Activated CD4-positive, alpha-beta T cell treated with anti-CD3 and anti-CD28 coated beads, Interleukin-2, amount 50 U/mL, for 16 hours (primary cell): Measurements from ENCODE around the gene ITGAE.
"Not testable (repeated sequence)": the region's sequence is repeated elsewhere in the genome, so short reads cannot be mapped to it uniquely, and the experiment has no call there.

Experiments
- DNase-seq: peaks from one replicate; pipeline ENCODE4 v3.0.0-alpha.2; 2020

Gene ITGAE

DNA sequence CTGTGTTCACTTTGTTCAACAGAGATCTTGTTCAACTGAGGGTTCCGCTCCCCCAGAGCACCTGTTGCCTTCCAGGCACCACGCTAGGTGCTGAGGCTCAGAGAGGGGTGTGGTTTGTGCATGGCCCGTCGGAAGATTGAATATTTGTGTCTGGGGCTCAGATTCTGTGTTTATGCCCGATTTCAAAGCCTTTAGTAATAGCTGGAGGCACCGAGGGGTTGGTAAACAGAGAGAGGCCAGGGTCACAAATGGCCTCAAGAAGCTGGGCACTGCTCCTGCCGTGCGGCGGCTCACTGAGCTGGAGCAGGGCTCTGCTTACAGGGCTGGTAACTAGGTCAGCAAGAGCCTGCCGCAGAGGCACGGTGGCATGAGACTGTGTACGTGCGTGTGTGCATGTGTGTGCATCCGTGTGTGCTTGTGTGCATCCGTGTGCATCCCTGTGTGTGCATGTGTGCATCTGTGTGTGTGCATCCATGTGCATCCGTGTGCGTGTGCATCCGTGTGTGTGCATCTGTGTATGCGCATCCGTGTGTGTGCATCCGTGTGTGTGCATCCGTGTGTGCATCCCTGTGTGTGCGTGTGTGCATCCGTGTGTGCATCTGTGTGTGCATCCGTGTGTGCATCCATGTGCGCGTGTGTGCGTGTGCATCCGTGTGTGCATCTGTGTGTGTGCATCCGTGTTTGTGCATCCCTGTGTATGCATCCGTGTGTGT, 5.4 kb downstream of the ITGAE start:
- no peak for DNase-seq

DNA sequence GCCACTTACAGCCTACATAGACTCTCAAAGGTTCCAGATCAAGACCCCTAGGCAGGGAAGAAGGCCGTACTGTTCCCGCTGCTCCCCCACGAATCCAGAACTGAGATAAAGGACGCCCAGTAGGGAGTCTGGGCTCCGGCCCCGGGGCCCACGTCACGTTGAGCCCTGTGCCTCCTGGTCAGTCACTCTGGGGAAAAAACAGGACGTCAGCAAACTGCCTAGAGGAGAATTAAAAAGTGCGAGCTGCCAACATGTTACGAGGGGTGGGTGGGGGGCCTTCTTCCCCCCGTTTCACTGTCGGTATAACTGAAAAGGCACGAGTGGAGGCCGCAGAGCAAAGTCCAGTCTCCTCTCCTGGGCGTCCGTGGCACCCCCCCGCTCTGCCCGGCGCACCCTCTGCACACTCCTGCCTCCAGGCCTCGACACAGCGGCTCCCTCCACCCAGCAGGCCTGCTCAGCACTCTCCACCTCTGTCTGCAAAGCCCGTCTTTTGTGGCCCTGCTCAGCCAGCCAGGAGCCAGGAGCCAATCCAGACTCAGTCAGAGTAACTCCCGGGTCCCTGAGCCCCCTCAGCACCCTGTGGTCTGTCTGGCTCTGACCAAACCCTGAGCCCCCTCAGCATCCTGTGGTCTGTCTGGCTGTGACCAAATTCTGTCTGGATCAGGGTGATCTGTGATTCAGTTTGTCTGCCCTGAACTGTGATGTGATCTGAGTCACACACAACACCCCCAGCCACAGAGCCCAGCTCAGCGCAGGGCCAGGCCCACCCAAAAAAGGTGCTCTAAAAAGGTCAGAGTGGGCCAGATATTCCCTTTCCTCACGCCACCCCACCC, 6.2 kb downstream of the ITGAE start:
- peak; percentile 73 for DNase-seq

DNA sequence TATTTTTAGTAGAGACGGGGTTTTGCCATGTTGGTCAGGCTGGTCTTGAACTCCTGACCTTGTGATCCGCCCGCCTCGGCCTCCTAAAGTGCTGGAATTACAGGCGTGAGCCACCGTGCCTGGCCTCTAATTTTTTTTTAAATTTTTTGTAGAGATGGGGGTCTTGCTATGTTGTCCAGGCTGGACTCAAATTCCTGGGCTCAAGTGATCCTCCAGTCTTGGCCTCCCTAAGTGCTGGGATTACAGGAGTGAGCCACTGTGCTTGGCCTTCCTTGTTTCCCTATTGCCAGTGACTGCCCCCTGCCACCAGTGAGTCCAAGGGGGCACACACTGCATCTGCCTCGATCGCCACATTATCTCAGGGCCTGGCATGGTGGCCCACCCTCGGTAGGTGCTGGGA, 6.8 kb downstream of the ITGAE start:
- DNase-seq: not testable (repeated sequence)

DNA sequence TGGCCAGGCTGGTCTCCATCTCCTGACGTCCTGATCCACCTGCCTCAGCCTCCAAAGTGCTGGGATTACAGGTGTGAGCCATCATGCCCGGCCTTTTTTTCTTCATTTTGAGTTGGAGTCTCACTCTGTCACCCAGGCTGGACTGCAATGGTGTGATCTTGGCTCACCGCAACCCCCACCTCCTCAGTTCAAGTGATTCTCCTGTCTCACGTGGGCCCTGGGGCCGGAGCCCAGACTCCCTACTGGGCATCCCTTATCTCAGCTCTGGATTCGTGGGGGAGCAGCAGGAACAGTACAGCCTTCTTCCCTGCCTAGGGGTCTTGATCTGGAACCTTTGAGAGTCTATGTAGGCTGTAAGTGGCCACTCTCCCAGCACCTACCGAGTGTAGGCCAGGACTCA, 7.7 kb downstream of the ITGAE start:
- DNase-seq: not testable (repeated sequence)

DNA sequence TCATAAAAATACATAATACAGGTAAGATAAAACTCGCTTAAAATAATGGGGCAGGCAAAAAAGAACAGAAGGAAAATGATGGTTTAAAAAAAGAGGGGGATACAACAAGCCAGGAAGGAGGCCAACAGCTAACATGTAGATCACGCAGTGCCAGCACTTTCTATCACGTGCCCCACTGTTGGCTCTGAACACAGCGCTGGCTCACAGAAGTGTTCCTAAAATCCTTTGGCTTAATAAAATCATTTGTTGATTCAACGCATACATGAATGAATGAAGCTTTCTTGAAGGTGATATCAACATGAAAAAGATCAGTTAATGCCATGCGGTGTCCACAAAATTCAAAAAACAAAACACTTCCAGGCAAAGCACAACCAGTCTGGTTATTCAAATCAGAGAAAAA, 8.5 kb downstream of the ITGAE start:
- DNase-seq: no peak

DNA sequence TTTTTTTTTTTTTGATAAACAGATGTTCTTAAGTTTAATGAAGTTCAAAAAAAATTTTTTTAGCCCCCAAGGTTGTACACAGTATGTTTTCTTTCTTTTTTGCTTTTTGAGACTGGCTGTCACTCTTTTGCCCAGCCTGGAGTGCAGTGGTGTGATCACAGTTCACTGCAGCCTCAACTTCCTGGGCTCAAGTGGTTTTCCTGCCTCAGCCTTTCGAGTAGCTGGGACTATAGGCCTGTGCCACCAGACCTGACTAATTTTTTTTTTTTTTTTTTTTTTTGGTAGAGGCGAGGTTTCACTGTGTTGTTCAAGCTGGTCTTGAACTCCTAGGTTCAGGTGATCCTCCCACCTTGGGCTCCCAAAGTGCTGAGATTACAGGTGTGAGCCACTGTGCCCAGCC, 12.8 kb downstream of the ITGAE start:
- DNase-seq: peak; percentile 70

DNA sequence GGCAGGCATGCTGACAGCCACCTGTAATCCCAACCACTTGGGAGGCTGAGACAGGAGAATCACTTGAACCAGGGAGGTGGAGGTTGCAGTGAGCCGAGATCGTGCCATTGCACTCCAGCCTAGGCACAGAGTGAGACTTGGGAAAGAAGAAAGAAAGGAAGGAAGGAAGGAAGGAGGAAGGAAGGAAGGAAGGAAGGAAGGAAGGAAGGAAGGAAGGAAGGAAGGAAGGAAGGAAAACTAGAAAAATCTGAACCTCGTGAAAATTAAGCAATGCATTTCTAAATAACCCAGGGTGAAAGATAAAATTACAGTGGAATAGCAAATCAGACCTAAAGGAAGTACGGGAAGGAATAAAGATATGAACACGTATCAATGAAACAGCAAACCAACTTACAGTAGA, 15.7 kb downstream of the ITGAE start:
- DNase-seq: not testable (repeated sequence)

DNA sequence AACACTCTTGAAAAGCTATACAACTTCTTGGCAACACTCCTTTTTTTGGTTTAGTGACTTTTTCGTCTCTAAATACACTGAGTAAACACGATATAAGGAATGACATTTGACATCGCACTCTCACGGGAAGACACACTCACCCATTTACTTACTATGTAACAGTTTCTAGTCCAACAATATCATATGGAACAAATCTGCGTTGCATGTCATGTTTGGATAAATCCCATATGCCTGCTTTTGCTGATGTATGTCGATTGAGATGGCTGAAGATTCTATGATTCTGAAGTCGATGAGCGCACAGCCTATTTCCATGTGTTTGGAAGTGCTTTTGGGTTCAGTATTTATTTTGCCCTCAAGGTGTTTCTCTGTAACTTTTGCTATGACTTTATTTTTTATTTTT, 18.2 kb downstream of the ITGAE start:
- DNase-seq: no peak

DNA sequence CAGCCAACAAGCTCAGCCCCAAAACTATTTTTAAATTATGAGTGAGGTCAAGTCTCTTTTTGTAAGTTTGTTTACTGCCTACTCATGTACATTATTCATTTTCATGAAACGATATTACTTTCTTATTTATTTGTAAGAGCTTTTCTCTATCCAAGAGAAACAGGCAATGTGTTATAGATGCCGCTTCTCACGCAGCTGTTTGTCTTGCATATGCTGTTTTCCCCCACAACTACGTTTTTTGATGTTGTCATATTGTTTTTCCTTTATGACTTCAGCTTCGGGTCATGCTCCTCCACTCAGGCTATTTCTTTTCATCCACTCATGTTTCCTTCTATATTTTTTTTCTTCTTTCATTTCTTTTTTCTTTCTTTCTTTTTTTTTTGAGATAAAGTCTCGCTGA, 20.0 kb downstream of the ITGAE start:
- no peak for DNase-seq

DNA sequence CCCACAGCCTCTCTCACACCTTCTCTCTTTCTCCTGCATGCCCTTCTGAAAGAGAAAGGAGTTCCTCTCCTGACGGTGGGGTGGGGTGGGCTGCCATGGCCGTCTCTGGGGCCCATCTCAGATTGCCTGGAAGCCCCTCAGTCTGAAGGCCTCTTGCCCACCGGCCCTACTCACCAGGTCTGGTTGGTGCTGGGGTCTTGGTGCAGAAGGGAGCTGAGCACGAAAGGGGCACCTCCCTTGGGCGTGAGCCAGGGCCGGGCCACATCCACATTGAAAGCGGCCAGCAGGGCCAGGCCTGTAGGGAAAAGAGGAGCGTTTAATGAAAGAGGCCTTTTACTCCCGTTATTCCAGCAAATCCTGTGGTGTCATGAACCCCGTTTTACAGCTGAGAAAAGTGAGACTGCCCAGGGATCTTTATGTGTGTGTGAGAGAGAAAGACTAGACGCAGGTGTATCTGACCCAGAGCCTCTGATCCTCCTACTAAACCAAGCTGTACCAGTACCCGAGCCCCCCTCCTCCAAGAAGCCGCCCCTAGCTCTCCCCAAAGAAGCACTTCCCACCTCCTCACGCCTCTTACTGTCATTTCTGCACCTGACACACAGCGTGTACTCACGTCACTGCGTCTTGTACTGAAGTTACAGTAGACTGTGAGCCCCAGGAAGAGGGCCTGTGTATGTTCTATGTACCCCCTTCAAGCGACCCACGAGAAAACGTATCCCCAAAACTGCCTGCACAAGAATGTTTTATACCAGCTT, 23.4 kb downstream of the ITGAE start:
- DNase-seq: no peak

DNA sequence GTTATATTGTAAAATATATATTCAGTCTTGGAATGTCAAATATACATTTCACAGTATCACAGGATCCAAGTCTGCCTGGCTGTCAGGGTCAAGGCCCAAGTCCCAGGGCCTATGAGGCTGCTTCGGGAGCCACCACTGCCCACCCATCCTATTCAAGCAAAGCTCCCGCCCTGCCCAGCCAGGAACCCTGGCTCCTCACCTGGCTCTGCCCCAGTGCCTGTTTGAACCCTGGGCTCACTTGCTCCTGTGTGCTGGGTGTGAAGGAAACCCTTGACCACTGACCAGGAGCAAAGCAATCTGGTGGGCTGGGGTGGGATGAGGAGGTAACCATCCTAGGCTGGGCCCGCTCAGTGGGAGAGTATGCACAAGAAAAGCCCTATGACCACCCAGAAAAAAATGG, 27.0 kb downstream of the ITGAE start:
- DNase-seq: no peak

DNA sequence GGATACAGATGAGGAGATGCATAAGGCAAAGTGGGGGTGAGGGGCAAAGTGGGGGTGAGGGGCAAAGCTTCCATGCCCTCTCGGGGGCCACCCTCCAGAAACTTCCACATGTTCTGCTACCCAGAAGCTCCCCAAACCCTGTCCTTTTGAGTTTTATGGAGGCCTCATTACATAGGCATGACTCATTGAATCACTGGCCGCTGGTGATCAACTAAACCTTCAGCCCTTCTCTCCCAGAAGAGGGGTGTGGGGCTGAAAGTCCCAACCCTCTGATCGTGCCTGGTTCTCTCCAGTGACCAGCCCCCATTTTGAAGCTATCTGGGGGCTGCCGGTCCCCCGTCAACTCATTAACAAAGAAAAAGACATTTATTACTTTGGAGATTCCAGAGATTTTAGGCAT, 27.5 kb downstream of the ITGAE start:
- DNase-seq: no peak

DNA sequence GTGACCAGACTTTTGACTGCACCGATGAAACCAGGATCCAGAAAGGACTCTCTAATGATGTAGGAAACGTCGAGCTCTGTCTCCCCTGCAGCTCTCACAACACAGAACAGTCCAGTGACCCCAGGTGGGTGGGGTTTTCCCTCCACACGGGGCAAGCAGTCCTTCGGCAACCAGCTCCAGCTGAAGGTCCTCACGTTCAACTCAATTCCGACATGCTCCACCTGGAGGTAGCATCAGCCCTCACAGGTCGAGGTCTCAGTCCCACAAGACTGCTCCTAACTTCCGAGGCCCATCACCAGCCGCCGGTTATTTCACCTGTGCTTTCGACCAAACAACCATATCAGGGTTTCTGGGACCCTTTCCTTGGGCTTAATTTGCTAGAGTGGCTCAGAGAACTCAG, 28.2 kb downstream of the ITGAE start:
- no peak for DNase-seq

DNA sequence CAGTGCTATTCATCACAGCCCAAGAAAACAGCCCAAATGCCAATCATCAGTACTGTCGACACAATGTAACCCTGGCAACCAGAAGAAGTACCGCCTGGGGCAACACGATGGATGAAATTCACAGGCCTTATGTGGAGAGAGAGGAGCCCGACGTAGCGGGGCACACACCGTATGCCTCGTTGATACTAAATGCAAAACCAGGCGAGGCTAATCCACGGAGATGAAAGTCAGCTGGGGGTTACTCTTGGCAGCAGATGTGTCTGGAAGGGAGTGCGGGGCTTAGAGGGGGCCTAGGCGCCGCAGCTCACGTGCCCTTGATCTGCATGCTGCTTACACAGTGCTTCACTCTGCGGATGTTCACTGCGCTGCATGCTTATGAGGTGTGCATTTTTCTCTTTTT, 29.8 kb downstream of the ITGAE start:
- no peak for DNase-seq

DNA sequence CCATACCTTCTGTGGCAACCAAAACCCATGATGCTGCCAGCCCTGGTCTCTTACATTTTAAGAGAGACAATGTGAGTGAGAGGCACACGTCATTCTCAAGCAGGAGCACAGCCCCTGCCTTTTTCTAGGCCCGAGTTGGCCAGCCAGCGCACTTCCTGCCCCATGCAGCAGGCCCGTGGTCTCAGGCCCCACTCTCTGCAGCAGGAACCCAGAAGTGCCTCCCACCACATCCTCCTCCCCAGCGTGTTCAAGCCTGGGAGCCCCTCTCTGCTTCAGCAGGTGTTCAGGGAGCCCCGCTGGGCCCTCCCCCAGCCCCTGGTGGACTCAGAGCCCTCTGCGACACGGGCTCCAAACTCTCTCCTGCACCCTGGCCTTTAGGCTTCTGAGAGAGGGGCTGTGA, 30.5 kb downstream of the ITGAE start:
- DNase-seq: no peak

DNA sequence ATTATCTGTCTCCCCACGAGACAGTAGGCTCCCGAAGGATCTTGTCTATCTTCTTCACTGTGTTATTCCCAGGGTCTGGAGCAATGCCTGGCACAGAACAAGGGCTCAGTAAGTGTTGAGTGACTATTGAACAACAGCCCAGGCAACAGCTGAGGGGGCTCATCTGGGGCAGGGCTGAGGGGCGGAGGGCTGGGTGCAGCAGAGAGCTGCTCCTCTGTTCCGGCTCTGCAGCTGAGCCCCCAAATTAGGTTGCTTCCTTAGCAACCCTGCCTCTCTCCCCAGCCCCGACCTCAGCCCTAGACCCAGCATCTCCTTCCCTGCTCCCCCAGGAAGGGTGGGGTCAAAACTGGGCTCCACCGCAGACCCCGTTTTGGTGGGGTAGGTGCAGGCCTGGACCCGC, 32.2 kb downstream of the ITGAE start:
- no peak for DNase-seq

DNA sequence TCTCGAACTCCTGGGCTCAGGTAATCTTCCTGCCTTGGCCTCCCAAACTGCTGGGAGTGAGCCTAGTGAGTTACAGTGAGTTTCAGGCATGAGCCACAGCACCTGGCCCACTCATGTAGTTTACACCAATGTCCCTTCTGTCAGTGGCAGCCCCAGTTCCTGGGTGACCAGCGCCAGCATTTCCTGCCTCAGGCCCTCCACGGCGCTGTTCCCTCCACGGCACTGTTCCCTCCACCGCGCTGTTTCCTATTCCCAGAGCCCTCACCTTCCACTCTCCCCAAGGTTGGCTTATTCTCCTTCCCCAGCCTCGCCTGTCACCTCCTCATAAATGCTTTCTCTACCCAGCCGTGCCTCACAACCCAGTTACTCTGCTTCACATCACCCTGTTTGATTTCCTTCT, 32.6 kb downstream of the ITGAE start:
- no peak for DNase-seq

DNA sequence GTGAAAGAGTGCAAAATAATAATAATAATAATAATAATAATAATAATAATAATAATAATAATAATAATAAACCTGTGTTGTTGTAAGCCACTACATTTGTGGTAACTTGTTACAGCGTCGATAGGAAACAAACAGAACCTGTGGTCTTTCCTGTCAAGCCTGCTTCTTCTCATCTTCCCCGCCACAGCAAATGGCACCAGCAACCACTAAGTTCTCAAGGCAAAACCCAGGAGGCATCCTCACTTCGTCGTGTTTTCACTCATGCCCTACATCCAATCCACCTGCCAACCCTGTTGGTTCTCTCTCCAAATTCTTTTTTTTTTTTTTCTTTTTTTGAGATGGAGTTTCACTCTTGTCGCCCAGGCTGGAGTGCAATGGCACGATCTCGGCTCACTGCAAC, 34.2 kb downstream of the ITGAE start:
- DNase-seq: peak; percentile 65

DNA sequence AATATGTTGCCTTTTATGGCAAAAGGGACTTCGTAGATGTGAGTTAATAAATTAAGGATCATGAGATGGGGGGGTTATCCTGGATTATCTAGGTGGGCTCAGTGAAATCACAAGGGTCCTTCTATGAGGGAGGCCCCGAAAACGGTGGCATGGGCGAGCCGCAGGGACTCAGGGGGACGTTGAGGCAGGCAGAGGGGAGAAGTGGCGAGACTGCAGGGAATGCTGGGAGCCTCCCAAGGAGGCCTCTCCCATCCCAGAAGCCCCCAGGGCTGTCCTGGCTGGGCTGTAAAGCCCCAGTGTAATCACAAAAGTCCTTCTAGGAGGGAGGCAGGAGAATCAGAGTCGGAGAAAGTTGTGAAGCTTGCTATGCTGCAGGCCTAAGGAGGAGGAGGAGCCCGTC, 35.0 kb downstream of the ITGAE start:
- no peak for DNase-seq

DNA sequence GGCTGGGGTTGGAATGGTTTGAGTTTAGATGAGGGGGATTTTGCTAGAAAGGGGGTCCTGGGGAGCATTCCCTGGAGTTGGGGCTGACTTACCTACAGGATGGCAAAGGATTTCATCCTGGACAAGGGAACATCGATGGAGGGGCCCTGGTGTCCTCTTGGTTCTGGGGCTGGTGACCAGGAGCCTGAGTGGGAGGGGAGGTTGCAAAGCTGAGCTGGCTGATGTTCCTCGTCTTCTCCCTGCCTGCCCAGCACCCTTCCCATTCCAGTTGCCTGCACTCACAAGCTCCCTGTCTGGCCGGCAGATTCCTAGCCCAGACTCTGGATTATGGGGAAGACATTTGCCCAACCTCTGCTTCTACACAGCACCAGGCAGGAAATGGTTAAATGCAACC, 37.2 kb downstream of the ITGAE start:
- no peak for DNase-seq

DNA sequence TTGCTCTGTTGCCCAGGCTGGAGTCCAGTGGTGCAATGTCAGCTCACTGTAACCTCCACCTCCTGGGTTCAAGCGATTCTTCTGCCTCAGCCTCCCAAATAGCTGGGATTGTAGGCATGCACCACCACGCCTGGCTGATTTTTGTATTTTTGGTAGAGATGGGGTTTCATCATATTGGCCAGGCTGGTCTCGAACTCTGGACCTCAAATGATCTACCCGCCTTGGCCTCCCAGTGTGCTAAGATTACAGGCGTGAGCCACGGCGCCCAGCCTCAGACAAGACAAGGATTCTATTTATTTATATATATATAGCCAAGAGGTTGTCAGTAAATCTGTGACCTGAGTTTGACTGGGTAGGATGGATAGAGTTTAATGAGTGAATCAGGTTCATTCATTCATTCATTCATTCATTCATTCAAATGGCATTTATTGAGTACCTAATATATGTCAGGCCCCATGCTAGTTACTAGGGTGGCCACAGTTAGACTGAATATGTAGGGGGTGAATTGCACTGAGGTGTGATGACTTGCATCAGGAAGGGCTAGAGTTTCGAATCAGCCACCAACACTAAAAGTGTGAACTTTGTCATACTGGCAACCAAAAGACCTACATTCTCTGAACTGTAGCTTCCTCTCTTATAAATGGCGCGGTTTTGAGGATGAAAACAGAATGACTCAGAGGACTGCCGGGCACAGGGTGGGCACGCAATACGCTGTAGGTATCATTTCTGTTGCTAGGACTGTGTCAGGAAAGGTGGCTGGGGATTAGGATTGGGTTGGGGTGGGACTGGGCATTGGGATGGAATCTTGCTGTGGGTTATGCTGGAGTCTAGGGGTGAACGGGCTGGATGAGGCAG, 37.8 kb downstream of the ITGAE start:
- peak; percentile 95 for DNase-seq

DNA sequence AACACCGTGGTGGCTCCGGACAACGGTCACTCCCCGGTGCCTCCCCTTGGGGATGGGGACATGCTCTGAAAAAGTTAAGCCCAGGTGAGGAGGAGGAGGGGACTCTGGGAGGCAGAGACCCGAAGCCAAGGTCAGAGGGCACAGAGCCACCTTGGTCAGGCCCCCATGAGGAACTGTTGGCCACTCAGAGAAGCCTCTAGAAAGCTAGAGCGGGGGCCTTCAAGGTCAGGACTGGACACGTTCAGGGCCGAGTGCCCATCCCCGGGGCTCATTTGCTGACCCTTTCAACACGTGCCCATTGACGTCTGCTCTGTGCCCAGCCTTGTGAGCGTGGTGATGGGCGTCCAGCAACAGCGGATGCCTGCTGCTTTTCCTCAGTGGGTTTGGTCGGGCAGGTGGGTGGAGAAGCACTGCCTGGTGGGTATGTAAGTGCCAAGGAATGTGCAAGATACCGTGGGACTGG, 39.0 kb downstream of the ITGAE start:
- no peak for DNase-seq
